GM19328 (cell line): ENCODE results near the gene KIF24.
"Not testable (repeated sequence)": the region's sequence is repeated elsewhere in the genome, so short reads cannot be mapped to it uniquely, and the experiment has no call there.

Experiments used
- ATAC-seq: cut with Tn5 transposase; IDR thresholded peaks from one replicate; pipeline ENCODE4 v1.9.1; 2021; ENCODE audit warnings: mild to moderate bottlenecking, moderate library complexity; ENCODE audit not compliant: unreplicated experiment

The KIF24 gene

GRCh38 chr9:34363619-34364351 lies 34.7 kb upstream of the KIF24 start:
- no peak for ATAC-seq

GRCh38 chr9:34362614-34363214 lies 33.6 kb upstream of the KIF24 start:
- no peak for ATAC-seq

- not testable (repeated sequence) for ATAC-seq
Measured at GRCh38 chr9:34352957-34353356, 23.9 kb upstream of the KIF24 start.

- ATAC-seq = not testable (repeated sequence)
Measured at GRCh38 chr9:34352122-34352652, 23.1 kb upstream of the KIF24 start.

GRCh38 chr9:34349324-34349723 lies 20.3 kb upstream of the KIF24 start:
- no peak for ATAC-seq

- no peak for ATAC-seq
Measured at GRCh38 chr9:34347800-34348158, 18.7 kb upstream of the KIF24 start.

- no peak for ATAC-seq
Measured at GRCh38 chr9:34346873-34347799, 18.1 kb upstream of the KIF24 start.

- no peak for ATAC-seq
Measured at GRCh38 chr9:34343605-34344004, 14.5 kb upstream of the KIF24 start.

GRCh38 chr9:34343090-34343489 lies 14.0 kb upstream of the KIF24 start:
- no peak for ATAC-seq

GRCh38 chr9:34341659-34342295 lies 12.7 kb upstream of the KIF24 start:
- ATAC-seq = no peak

- no peak for ATAC-seq
Measured at GRCh38 chr9:34338665-34339385, 9.8 kb upstream of the KIF24 start.

GRCh38 chr9:34338079-34338478 lies 9.0 kb upstream of the KIF24 start:
- not testable (repeated sequence) for ATAC-seq

GRCh38 chr9:34337403-34337802 lies 8.3 kb upstream of the KIF24 start:
- no peak for ATAC-seq

GRCh38 chr9:34335376-34335775 lies 6.3 kb upstream of the KIF24 start:
- no peak for ATAC-seq

- no peak for ATAC-seq
Measured at GRCh38 chr9:34334916-34335315, 5.8 kb upstream of the KIF24 start.

GRCh38 chr9:34334337-34334824 lies 5.3 kb upstream of the KIF24 start:
- no peak for ATAC-seq

- ATAC-seq = no peak
Measured at GRCh38 chr9:34333836-34334235, 4.8 kb upstream of the KIF24 start.

- ATAC-seq = no peak
Measured at GRCh38 chr9:34332076-34332964, 3.3 kb upstream of the KIF24 start.

- ATAC-seq = no peak
Measured at GRCh38 chr9:34331196-34331595, 2.1 kb upstream of the KIF24 start.
